Right lung (tissue), 5 donors: ENCODE measurements around the gene G6PD. TPM values are rescaled to one million over a fixed set of nuclear protein-coding genes. Genes with fewer than 3 reads are reported as not detected.
"Not testable (repeated sequence)": the region's sequence is repeated elsewhere in the genome, so short reads cannot be mapped to it uniquely, and the experiment has no call there.

Experiments
- DNase-seq, 2 donors: peaks; one replicate each; pipeline ENCODE4 v3.0.0-alpha.2; 2013
- polyA plus RNA-seq, 5 donors: library from polyadenylated mRNA; unstranded; fragments of 120-200 nt; gene quantifications; one replicate each; pipeline versions ENCODE4 v1.2.1 to v1.2.3, GENCODE V29; 2013; ENCODE audit warnings: inconsistent platforms in 1 of 5, low replicate concordance in 1 of 5; ENCODE audit not compliant: insufficient read length in 5 of 5, insufficient read depth in 1 of 5

G6PD gene
- polyA plus RNA-seq, 5 donors = 30.3 to 49.3 (median 39.8) TPM

GRCh38 chrX:154516656-154517100 is 30.0 kb downstream of the G6PD start:
- peak; percentile 86 to 91 for DNase-seq

- peak; percentile 86 to 89 for DNase-seq
Measured at GRCh38 chrX:154515966-154516655, 30.5 kb downstream of the G6PD start, which contains the start of gene FAM3A. FAM3A (minus strand) TSS chrX:154516232; CDS start chrX:154515772, 460 bp downstream.

DNA sequence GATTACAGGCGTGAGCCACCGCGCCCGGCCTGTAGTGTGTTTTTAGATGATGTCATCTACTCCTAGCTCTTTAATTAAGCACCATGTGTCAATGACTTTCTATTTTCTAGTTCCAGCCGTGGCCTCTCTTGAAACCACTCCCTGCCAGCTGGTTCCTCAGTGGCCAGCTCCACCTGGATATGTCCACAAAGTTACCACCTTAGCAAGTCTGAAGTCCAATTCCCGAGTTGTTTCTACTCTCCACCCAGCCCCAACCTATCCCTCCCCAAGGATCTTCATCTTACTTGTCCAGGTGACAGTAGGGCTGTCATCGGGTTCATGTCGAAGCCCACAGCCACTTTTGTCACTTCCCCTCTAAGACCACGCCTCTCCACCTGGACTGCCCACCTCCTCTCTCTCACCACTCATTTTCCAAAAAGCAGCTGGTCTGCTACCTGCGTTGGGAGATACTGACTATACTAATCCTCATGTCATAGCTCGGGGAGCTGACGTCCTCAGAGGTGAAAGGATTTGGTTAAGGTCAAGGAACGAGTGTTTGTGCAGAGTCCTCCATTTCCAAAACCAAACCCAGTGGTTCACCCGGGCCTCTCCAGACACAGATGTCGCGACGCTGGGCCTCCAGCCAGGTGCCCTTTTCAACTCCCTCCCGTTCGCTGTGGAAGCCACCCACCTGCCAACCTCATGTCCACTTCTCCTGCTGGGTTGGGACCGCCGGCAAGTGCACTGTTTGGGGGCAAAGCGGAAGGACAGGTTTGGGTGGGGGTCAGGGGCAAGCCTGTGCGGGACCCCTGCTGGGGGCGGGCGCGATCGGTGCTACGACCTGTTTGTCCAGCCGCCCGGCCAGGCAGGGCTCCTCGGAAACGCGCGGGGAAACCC is 31.3 kb downstream of the G6PD start:
- no peak for DNase-seq

DNA sequence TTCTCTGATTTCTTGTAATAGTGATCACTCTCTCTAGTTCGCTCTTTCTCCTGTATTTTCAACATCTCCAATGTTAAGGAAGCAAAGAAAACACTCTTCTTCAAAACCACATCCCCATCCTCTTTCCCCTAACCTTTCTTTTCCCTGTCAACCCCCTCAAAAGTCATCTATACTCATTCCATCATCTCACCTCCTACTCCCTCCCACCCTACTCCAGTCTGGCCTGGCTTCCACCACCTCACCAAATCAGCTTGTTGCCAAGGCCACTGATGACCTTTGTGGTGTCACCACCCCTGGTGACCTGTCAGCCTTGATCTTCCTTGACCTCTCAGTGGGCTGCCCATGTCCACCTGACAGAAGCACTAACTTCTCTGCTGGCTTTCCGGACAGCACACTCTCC is 32.9 kb downstream of the G6PD start:
- no peak for DNase-seq

DNA sequence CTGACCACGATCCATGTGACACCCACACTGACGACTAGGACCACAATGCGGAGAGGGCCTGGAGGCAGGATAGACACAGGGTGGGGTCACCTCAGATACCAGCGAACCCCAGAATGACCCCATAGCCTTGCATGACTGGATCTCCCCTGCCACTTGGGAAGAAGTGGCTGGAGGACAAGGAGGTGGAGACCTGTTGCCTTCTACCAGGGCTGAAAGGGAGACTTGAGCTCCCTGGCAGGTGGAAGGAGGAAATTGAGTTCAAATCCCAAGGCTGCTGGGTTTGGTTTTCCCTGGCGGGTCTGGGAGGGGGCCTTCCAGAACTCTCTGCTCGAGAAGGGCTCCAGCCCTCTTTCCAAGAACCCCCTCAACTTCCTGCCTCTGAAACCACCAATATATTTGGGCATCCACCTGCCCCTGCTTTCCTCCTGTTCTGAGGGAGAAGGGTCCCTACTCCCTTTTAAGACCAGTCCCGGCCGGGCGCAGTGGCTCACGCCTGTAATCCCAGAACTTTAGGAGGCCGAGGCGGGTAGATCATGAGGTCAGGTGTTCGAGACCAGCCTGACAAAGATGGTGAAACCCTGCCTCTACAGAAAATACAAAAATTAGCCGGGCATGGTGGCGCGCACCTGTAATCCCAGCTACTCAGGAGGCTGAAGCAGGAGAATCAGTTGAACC is 33.6 kb downstream of the G6PD start:
- no peak for DNase-seq

- no peak for DNase-seq
Measured at GRCh38 chrX:154511761-154512160, 34.9 kb downstream of the G6PD start.

DNA sequence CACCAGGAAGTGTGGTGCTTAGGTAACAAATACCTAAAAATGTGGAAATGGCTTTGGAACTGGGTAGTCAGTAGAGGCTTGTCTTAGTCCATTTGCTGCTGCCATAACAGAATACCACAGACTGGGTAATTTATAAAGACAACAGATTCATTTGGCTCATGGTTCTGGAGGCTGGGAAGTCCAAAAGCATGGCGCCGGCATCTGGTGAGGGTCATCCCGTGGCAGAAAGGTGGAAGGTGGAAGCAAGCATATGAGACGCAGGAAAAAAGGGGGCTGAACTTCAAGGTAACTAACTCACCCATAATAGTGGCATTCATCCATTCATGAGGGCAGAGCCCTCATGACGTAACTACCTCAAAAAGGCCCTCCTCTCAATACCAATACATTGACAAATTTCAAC is 37.2 kb downstream of the G6PD start:
- no peak for DNase-seq

DNA sequence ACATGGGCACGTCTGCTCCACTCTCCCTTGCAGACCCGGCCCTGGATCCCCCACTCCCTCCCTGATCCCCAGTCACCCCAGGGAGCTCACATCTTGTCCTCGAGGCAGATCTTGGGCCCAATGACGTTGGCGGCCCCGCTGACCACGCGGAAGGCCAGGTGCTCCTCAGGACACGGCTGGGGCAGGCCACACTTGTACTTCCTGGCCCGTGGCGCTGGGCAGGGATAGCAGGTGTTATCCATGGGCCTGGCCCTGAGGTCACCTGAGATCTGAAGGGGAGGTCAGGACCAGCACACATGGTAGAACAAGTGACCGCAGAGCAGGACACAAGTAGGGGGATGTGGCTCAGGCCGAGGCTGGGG is 38.3 kb downstream of the G6PD start:
- no peak for DNase-seq

- no peak for DNase-seq
Measured at GRCh38 chrX:154507673-154508383, 38.8 kb downstream of the G6PD start.

- DNase-seq = no peak
Measured at GRCh38 chrX:154506483-154507332, 39.9 kb downstream of the G6PD start.

GRCh38 chrX:154505734-154506133 is 40.9 kb downstream of the G6PD start:
- no peak for DNase-seq

- DNase-seq = no peak
Measured at GRCh38 chrX:154502989-154503388, 43.7 kb downstream of the G6PD start.

- no peak for DNase-seq
Measured at GRCh38 chrX:154502098-154502497, 44.5 kb downstream of the G6PD start.

DNA sequence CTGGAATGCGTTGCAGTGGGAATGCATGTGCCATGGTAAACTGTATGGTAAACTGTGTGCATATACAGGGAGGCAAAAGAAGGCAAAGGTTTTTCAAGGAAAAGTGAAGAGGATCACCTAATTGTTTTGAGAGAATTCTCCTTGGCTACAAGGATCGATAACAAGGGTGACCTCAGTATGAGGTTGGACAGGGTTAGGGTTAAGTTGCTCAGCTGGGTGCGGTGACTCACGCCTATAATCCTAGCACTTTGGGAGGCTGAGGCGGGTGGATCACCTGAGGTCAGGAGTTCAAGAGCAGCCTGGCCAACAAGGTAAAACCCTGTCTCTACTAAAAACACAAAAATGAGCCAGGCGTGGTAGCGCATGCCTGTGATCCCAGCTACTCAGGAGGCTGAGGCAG is 45.2 kb downstream of the G6PD start:
- DNase-seq = not testable (repeated sequence)

DNA sequence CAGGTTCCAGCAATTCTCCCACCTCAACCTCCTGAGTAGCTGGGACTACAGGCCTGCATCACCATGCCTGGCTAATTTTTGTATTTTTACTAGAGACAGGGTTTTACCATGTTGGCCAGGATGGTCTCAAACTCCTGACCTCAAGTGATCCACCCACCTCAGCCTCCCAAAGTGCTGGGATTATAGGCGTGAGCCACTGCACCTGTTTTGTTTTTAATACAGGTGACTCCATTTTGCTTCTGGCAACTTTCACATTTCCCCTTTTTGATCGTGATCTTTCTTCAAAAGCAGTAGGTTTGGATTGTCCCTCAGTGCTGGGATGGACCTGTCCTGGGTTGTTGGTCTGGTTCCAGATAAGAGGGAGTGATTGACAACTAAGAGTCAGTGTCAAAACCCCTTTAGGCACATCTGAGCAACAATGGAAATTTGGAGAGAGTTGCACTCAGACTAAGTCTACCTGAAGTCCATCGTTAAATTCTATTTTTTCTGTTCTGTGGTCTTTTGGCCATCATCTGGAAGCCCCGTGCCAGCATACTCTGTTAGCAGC is 50.0 kb downstream of the G6PD start:
- DNase-seq = not testable (repeated sequence)

DNA sequence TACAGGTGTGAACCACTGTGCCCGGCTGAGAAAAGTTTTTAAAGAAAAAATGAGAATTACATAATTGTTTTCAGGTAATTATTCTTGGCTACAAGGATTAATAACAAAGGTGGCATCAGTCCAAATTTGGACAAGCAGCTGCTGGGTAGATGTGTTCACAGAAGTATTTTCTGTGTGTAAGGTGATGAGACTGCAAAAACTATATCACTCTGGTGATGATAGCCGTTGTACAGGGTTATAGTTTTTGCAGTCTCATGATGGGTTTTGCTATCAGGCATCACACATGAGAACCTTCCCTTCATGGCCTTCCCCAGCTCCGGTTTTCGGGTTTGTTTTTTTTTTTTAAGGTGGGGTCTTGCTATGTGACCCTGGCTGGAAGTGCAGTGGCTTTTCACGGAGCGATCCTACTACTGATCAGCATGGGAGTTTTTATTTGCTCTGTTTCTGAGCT is 51.1 kb downstream of the G6PD start:
- DNase-seq = no peak

- DNase-seq = no peak
Measured at GRCh38 chrX:154494715-154495114, 51.9 kb downstream of the G6PD start.

GRCh38 chrX:154490414-154491083 is 56.1 kb downstream of the G6PD start, which contains the start of gene SLC10A3:
SLC10A3 (minus strand) TSS chrX:154490629; CDS start chrX:154488940, 1,689 bp downstream.
- peak; percentile 93 for DNase-seq

- DNase-seq = no peak
Measured at GRCh38 chrX:154490021-154490413, 56.6 kb downstream of the G6PD start.

DNA sequence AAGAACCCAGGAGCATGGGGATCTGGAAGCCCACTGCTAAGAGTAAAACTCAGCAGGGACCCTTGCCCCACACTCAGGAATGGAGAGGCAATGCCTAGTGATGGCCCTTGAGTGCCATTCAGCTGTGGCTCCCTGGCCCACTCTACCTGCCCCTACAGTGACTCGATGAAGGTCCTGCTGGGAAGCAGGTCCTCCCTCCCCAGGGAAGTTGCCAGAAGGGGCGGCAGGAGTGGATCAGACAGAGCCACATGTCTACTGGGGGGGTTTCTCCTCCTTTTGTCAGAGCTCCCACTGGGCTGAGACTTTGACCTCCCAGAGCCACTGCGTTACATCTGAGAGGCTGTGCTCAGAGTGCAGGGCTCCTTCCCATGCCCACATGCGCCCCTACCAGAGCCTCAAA is 57.5 kb downstream of the G6PD start:
- no peak for DNase-seq
